HEK293T (cell line): Measurements from ENCODE around the gene PIGL.

Source experiments
- CTCF ChIA-PET: fragments of 350-600 bp; formaldehyde crosslinking; extraction: SDS; loops from one replicate; lab custom pipeline; 2021; ENCODE audit warnings: antibody characterized with exemption, inconsistent platforms; lab: Yijun Ruan, JAX
- POLR2A ChIA-PET: fragments of 350-600 bp; formaldehyde crosslinking; extraction: SDS; loops from one replicate; lab custom pipeline; 2020; ENCODE audit warnings: antibody characterized with exemption, inconsistent platforms; lab: Yijun Ruan, JAX
- DNase-seq: peaks from one replicate; pipeline ENCODE4 v3.0.0; 2012; ENCODE audit warnings: mixed read lengths; ENCODE audit errors: extremely low spot score
- ARNT ChIP-seq: fragments of 450-650 bp; IDR thresholded peaks from 2 replicates; pipeline ENCODE4 v1.6.1; 2017; ENCODE audit warnings: mild to moderate bottlenecking
- BHLHE40 ChIP-seq: fragments of 450-650 bp; IDR thresholded peaks from 2 replicates; pipeline ENCODE4 v1.6.1; 2016; ENCODE audit warnings: mild to moderate bottlenecking, moderate library complexity, borderline replicate concordance
- CTBP1 ChIP-seq: fragments of 450-650 bp; IDR thresholded peaks from 2 replicates; pipeline ENCODE4 v1.6.1; 2016; ENCODE audit warnings: borderline replicate concordance
- ELF4 ChIP-seq: fragments of 450-650 bp; IDR thresholded peaks from 2 replicates; pipeline ENCODE4 v1.6.1; 2017; ENCODE audit warnings: antibody characterized with exemption
- FOXA1 ChIP-seq: fragments of 450-650 bp; IDR thresholded peaks from 2 replicates; pipeline ENCODE4 v1.6.1; 2016; ENCODE audit warnings: mild to moderate bottlenecking
- FOXK2 ChIP-seq: fragments of 450-650 bp; IDR thresholded peaks from 2 replicates; pipeline ENCODE4 v1.6.1; 2016; ENCODE audit warnings: mild to moderate bottlenecking
- FOXM1 ChIP-seq: fragments of 450-650 bp; IDR thresholded peaks from 2 replicates; pipeline ENCODE4 v1.6.1; 2017; ENCODE audit warnings: mild to moderate bottlenecking, borderline replicate concordance
- HDGF ChIP-seq: fragments of 450-650 bp; IDR thresholded peaks from 2 replicates; pipeline ENCODE4 v1.6.1; 2017; ENCODE audit warnings: antibody characterized with exemption, borderline replicate concordance
- L3MBTL2 ChIP-seq: fragments of 450-650 bp; conservative IDR thresholded peaks from 2 replicates; pipeline ENCODE4 v1.6.1; 2016; ENCODE audit warnings: mild to moderate bottlenecking
- LEF1 ChIP-seq: fragments of 450-650 bp; IDR thresholded peaks from 2 replicates; pipeline ENCODE4 v1.6.1; 2017; ENCODE audit warnings: mild to moderate bottlenecking, borderline replicate concordance
- NFRKB ChIP-seq: fragments of 450-650 bp; IDR thresholded peaks from 2 replicates; pipeline ENCODE4 v1.6.1; 2016; ENCODE audit warnings: mild to moderate bottlenecking, moderate library complexity
- SP1 ChIP-seq: fragments of 450-650 bp; IDR thresholded peaks from 2 replicates; pipeline ENCODE4 v1.6.1; 2017
- SUZ12 ChIP-seq: fragments of 450-650 bp; IDR thresholded peaks from 2 replicates; pipeline ENCODE4 v1.6.1; 2016; ENCODE audit warnings: mild to moderate bottlenecking
- TARDBP ChIP-seq: fragments of 450-650 bp; IDR thresholded peaks from 2 replicates; pipeline ENCODE4 v1.6.1; 2016
- ZNF384 ChIP-seq: fragments of 450-650 bp; IDR thresholded peaks from 2 replicates; pipeline ENCODE4 v1.6.1; 2016
- TF ChIP-seq, protein P1 (sequence below): fragments of 450-650 bp; IDR thresholded peaks from 2 replicates; pipeline ENCODE4 v1.6.1; 2016

Gene PIGL

DNA sequence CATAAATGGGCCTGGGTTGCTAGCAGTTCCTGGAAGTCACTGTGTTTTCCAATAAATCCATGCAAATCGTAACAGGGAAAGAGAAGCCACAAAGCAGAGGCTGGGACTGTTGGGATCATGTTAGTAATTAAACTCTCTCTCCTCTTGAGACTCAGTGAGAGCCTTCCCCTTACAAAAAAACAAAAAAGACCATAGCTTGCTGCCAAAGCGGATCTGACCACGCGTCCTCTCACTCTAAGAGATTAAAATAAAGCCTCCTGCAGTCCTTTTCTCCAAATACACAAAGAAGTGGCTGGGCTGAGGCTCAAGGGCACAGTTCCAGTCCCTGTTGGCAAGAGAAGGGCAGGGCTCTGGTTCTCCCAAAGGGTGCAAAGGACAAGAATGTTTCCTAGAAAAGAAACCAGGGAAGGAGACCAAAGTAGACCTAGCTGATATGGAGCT, 38.5 kb downstream of the PIGL start:
- CTCF ChIA-PET = interaction anchor here (0.8 kb wide), 1 partner anchor 32 kb away, joined by 4 read pairs; no protein-coding TSS in a partner anchor
- TF ChIP-seq ARNT (no peak), CTBP1 (no peak), ZNF384 (no peak), L3MBTL2 (no peak), HDGF (no peak), SUZ12 (no peak)
- TF ChIP-seq, protein P1, sequence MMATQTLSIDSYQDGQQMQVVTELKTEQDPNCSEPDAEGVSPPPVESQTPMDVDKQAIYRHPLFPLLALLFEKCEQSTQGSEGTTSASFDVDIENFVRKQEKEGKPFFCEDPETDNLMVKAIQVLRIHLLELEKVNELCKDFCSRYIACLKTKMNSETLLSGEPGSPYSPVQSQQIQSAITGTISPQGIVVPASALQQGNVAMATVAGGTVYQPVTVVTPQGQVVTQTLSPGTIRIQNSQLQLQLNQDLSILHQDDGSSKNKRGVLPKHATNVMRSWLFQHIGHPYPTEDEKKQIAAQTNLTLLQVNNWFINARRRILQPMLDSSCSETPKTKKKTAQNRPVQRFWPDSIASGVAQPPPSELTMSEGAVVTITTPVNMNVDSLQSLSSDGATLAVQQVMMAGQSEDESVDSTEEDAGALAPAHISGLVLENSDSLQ = no peak
- DNase-seq = no peak
- POLR2A ChIA-PET = no interaction called here

DNA sequence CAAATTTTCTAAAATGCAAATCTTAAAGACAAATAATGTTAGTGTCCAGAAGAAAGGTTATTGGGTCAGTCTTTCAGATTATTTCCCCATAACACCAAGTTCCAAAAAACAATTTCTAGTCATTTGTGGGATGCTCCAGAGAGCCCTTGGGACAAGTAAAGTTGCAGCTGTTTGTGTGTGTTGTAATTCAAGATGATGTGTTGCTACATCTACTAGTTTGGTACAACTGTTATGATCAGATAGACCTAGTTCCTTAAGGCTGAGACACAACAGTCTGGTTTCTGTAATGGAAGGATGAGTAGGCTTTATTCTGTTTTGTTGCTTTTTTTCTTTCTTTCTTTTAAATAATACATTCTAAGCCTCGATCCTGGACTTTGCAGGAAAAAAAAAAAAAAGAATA, 41.9 kb downstream of the PIGL start:
- TF ChIP-seq SP1 (no peak), L3MBTL2 (no peak), FOXK2 (no peak), ARNT (no peak), CTBP1 (no peak), SUZ12 (no peak), LEF1 (no peak), HDGF (no peak), FOXA1 (no peak), BHLHE40 (no peak), NFRKB (no peak), ZNF384 (no peak), FOXM1 (no peak), TARDBP (no peak), ELF4 (no peak)
- TF ChIP-seq, protein P1 = no peak
- ChIA-PET CTCF (no interaction called here), POLR2A (interaction anchor here (0.8 kb wide), 1 partner anchor 44 kb away, joined by 3 read pairs; the partner anchor contains the start of gene NCOR1)

DNA sequence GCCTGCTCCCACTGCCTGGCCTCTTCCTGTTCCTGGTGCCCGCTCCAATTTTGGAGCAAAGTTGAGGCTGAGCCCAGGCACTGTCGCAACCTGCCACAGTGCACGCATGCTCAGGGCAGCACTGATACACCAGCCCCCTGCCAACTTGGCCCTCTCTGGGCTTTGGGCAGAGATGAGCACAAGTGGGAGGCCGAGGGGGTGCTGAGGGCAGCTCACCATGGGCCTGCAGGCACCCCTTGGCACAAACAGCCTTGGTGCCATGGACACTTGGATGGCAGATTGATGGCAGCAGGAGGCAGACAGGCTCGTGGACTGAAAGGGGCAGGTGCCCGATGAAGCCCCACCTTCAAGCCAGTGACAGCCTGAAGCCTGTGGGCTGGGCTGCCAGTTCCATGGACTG, 42.9 kb downstream of the PIGL start:
- CTCF ChIA-PET = no interaction called here

More for the DNA sequence above, 41.9 kb downstream of the PIGL start:
- no peak for DNase-seq

DNA sequence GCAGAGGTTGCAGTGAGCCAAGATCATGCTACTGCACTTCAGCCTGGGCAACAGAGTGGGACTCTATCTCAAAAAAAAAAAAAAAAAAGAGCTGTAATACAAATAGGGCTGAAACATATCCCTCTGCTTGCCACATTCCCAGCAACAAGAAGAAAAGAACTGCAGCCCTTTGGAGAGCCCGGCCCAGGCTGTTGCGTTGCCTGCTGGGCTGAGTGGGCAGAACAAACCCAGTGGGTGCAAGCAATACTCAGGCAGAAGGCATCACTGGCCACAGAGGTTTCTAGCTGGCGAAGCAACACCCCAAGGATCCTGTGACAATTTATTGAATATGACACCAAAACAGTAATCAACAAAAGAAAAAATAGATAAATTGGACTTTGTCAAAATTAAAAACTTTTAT, 44.0 kb downstream of the PIGL start:
- CTCF ChIA-PET = interaction anchor here (0.6 kb wide), 3 partner anchors 49 to 260 kb away, joined by 3 to 5 read pairs (median 3); no protein-coding TSS in a partner anchor
- DNase-seq = no peak
- TF ChIP-seq NFRKB (no peak), LEF1 (no peak), BHLHE40 (no peak), ELF4 (no peak), FOXK2 (no peak), SUZ12 (no peak), TARDBP (no peak), L3MBTL2 (no peak), FOXA1 (no peak), CTBP1 (no peak), FOXM1 (no peak), SP1 (no peak), ARNT (no peak), HDGF (no peak), ZNF384 (no peak)
- TF ChIP-seq, protein P1 = no peak
- POLR2A ChIA-PET = interaction anchor here (1.3 kb wide), 1 partner anchor 46 kb away, joined by 4 read pairs; the partner anchor contains the start of gene NCOR1

More for the DNA sequence above, 42.9 kb downstream of the PIGL start:
- no peak for TF ChIP-seq FOXA1
- TF ChIP-seq, protein P1 = no peak
- no peak for TF ChIP-seq ARNT
- TF ChIP-seq BHLHE40 = no peak
- no peak for TF ChIP-seq SP1
- no peak for TF ChIP-seq FOXM1
- no peak for TF ChIP-seq CTBP1
- no peak for TF ChIP-seq ELF4
- no peak for TF ChIP-seq LEF1
- no peak for TF ChIP-seq TARDBP
- no peak for TF ChIP-seq SUZ12
- no peak for TF ChIP-seq HDGF
- TF ChIP-seq FOXK2 = no peak
- no peak for TF ChIP-seq L3MBTL2
- TF ChIP-seq ZNF384 = no peak
- TF ChIP-seq NFRKB = no peak
- DNase-seq = no peak
- POLR2A ChIA-PET = interaction anchor here (1.1 kb wide), 1 partner anchor 43 kb away, joined by 3 read pairs; the partner anchor contains the start of gene PIGL

DNA sequence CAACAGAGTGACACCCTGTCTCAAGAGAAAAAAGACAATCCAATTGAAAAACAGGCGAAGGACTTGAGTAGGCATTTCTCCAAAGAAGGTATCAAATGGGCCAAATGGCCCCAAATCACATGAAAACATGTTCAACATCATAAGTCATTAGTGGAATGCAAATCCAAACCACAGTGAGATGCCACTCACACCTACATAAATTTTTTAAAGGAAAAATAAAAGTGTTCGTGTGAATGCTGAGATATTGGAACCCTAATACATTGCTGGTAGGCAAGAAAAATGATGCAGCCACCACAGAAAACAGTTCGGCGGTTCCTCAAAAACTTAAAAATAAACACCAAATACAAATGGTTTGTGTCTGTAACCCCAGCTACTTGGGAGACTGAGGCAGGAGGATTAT, 45.2 kb downstream of the PIGL start:
- TF ChIP-seq SUZ12 = no peak
- TF ChIP-seq L3MBTL2 = no peak
- no peak for TF ChIP-seq SP1
- TF ChIP-seq HDGF = no peak
- TF ChIP-seq ELF4 = no peak
- TF ChIP-seq ZNF384 = no peak
- no peak for TF ChIP-seq FOXM1
- TF ChIP-seq LEF1 = no peak
- no peak for TF ChIP-seq CTBP1
- TF ChIP-seq BHLHE40 = no peak
- no peak for TF ChIP-seq FOXA1
- TF ChIP-seq ARNT = no peak
- TF ChIP-seq NFRKB = no peak
- TF ChIP-seq TARDBP = no peak
- TF ChIP-seq, protein P1 = no peak
- ChIA-PET CTCF (no interaction called here), POLR2A (interaction anchor here (0.6 to 1.3 kb wide), 3 partner anchors 10 to 47 kb away, joined by 3 to 5 read pairs (median 4); partner anchors contain the start of genes NCOR1 and PIGL)
- no peak for DNase-seq
